ENCODE results near the gene EPS8. TPM values are rescaled to one million over a fixed set of nuclear protein-coding genes. Genes with fewer than 3 reads are reported as not detected.

EPS8 gene
- polyA plus RNA-seq, 3 donors = 4.1 to 4.8 (median 4.3) TPM

GRCh38 chr12:15770581-15770980 is 18.6 kb downstream of the EPS8 start:
- no peak for TF ChIP-seq CTCF (IDR thresholded peaks at IDR 0.05)
- no peak overlapping the region for H3K27ac Mint-ChIP-seq
- no peak overlapping the region for H3K9ac ChIP-seq (ENCODE audit: insufficient read depth, low read length, poor library complexity, severe bottlenecking)
- H3K27ac ChIP-seq (ENCODE audit: low read depth in 1 of 2, low read length in 2 of 2) = no peak overlapping the region
- H4K20me1 ChIP-seq (ENCODE audit: insufficient read depth, low read length) = no peaks in the 10 kb centered on the region
- intact Hi-C loops (cut with micrococcal nuclease) = no loop called here
- H3K36me3 ChIP-seq (replicated peaks in 1 of 2; ENCODE audit: control insufficient read depth in 1 of 2, insufficient read depth in 2 of 2, low read length in 2 of 2) = no peaks in the 10 kb centered on the region
- H3K4me2 ChIP-seq (replicated peaks; ENCODE audit: extremely low read depth, low read length, poor library complexity, severe bottlenecking) = no peak overlapping the region
- H3K4me1 Mint-ChIP-seq = no peaks in the 10 kb centered on the region
- no peaks in the 10 kb centered on the region for H3K9me3 Mint-ChIP-seq
- H3K4me1 ChIP-seq (ENCODE audit: control insufficient read depth in 1 of 2, insufficient read depth in 2 of 2, low read length in 2 of 2) = no peaks in the 10 kb centered on the region
- H3K27me3 Mint-ChIP-seq (ENCODE audit: low read depth in 3 of 3) = peaks cover 0 to 2% (median 0%) of the 10 kb centered on the region in 3 donors
- no peak overlapping the region for H3K4me3 Mint-ChIP-seq
- no peak for DNase-seq
- no peaks in the 10 kb centered on the region for H3K9me3 ChIP-seq (replicated peaks in 1 of 2; ENCODE audit: control insufficient read depth in 1 of 2, insufficient read depth in 1 of 2, low read length in 2 of 2)
- H2AFZ ChIP-seq (ENCODE audit: insufficient read depth, low read depth, low read length, poor library complexity, severe bottlenecking) = no peak overlapping the region
- WGBS (ENCODE audit: insufficient coverage) = no CpG with 5 or more reads among the region's 1 CpG
- H3K4me3 ChIP-seq (replicated peaks in 1 of 3; ENCODE audit: low read depth in 2 of 3, low read length in 3 of 3) = no peak overlapping the region
- H3K79me2 ChIP-seq (ENCODE audit: insufficient read depth, low read length) = no peaks in the 10 kb centered on the region
- H3K36me3 Mint-ChIP-seq = no peaks in the 10 kb centered on the region
- no peaks in the 10 kb centered on the region for H3K27me3 ChIP-seq (ENCODE audit: control insufficient read depth in 2 of 2, insufficient read depth in 2 of 2, low read length in 2 of 2)

GRCh38 chr12:15770021-15770420 is 19.2 kb downstream of the EPS8 start:
- H3K4me2 ChIP-seq (replicated peaks; ENCODE audit: extremely low read depth, low read length, poor library complexity, severe bottlenecking) = no peak overlapping the region
- no peak overlapping the region for H3K9ac ChIP-seq (ENCODE audit: insufficient read depth, low read length, poor library complexity, severe bottlenecking)
- no peaks in the 10 kb centered on the region for H3K36me3 ChIP-seq (replicated peaks in 1 of 2; ENCODE audit: control insufficient read depth in 1 of 2, insufficient read depth in 2 of 2, low read length in 2 of 2)
- TF ChIP-seq CTCF (IDR thresholded peaks at IDR 0.05) = no peak
- no peaks in the 10 kb centered on the region for H3K79me2 ChIP-seq (ENCODE audit: insufficient read depth, low read length)
- H3K9me3 Mint-ChIP-seq = no peaks in the 10 kb centered on the region
- peak overlapping the region in 2 of 7 donors; percentile 48 to 57 for H3K27ac Mint-ChIP-seq
- no peak overlapping the region for H3K27ac ChIP-seq (ENCODE audit: low read depth in 1 of 2, low read length in 2 of 2)
- DNase-seq = no peak
- no peak overlapping the region for H3K4me3 ChIP-seq (replicated peaks in 1 of 3; ENCODE audit: low read depth in 2 of 3, low read length in 3 of 3)
- no peaks in the 10 kb centered on the region for H3K27me3 ChIP-seq (ENCODE audit: control insufficient read depth in 2 of 2, insufficient read depth in 2 of 2, low read length in 2 of 2)
- H3K27me3 Mint-ChIP-seq (ENCODE audit: low read depth in 3 of 3) = peaks cover 0 to 2% (median 0%) of the 10 kb centered on the region in 3 donors
- H4K20me1 ChIP-seq (ENCODE audit: insufficient read depth, low read length) = no peaks in the 10 kb centered on the region
- WGBS (ENCODE audit: insufficient coverage) = no CpG with 5 or more reads among the region's 3 CpGs
- no peak overlapping the region for H2AFZ ChIP-seq (ENCODE audit: insufficient read depth, low read depth, low read length, poor library complexity, severe bottlenecking)
- H3K36me3 Mint-ChIP-seq = no peaks in the 10 kb centered on the region
- intact Hi-C loops (cut with micrococcal nuclease) = no loop called here
- no peaks in the 10 kb centered on the region for H3K4me1 Mint-ChIP-seq
- no peaks in the 10 kb centered on the region for H3K9me3 ChIP-seq (replicated peaks in 1 of 2; ENCODE audit: control insufficient read depth in 1 of 2, insufficient read depth in 1 of 2, low read length in 2 of 2)
- H3K4me3 Mint-ChIP-seq = no peak overlapping the region
- H3K4me1 ChIP-seq (ENCODE audit: control insufficient read depth in 1 of 2, insufficient read depth in 2 of 2, low read length in 2 of 2) = no peaks in the 10 kb centered on the region
